Vagina (tissue), 2 donors: ENCODE measurements around the gene ANKUB1.

ENCODE experiments used
- CTCF ChIP-seq, 3 experiments: fragments of 450-650 bp in 2 of 3; fragments of 200-600 bp in 1 of 3; sonication (generic) in 1 of 3; IDR thresholded peaks; one replicate each; pipeline ENCODE4 v1.5.1; 2017 to 2019; ENCODE audit warnings: antibody characterized with exemption in 3 of 3, mild to moderate bottlenecking in 2 of 3, moderate library complexity in 2 of 3
- POLR2AphosphoS5 ChIP-seq, 2 donors: sonication (generic); formaldehyde crosslinking; IDR thresholded peaks; one replicate each; pipeline ENCODE4 v1.9.0; 2017; ENCODE audit warnings: antibody characterized with exemption in 2 of 2, mild to moderate bottlenecking in 2 of 2, low read depth in 1 of 2; ENCODE audit not compliant: insufficient read depth in 1 of 2

GRCh38 chr3:149800693-149801092, 8.3 kb upstream of the ANKUB1 start:
- no peak for TF ChIP-seq CTCF (IDR thresholded peaks at IDR 0.05)
- no peak for TF ChIP-seq POLR2AphosphoS5 (IDR thresholded peaks at IDR 0.05; ENCODE audit: insufficient read depth in 1 of 2, low read depth in 1 of 2)
